Colonic mucosa (tissue), 4 donors: Measurements from ENCODE around the gene COG6. TPM values are rescaled to one million over a fixed set of nuclear protein-coding genes. Genes with fewer than 3 reads are reported as not detected.

Source experiments
- DNase-seq: peaks from one replicate; pipeline ENCODE4 v3.0.0-alpha.2; 2020
- H3K27ac ChIP-seq: fragments of 200-600 bp; one replicate; pipeline ENCODE4 v1.8.0; 2021
- H3K27me3 ChIP-seq: fragments of 200-600 bp; one replicate; pipeline ENCODE4 v1.8.0; 2021
- H3K36me3 ChIP-seq: fragments of 200-600 bp; one replicate; pipeline ENCODE4 v1.8.0; 2021
- H3K4me1 ChIP-seq: fragments of 200-600 bp; one replicate; pipeline ENCODE4 v1.8.0; 2021; ENCODE audit warnings: mild to moderate bottlenecking
- H3K4me3 ChIP-seq: fragments of 200-600 bp; one replicate; pipeline ENCODE4 v1.8.0; 2021
- H3K9ac ChIP-seq, 2 donors: one replicate each; pipeline ENCODE4 v1.7.0; 2013; ENCODE audit warnings: control low read depth in 2 of 2, low read depth in 2 of 2, low read length in 2 of 2
- H3K9me3 ChIP-seq: fragments of 200-600 bp; one replicate; pipeline ENCODE4 v1.8.0; 2021
- intact Hi-C: fragments of 100-400 bp; cut with DNase I; formaldehyde crosslinking; loops from one replicate; pipeline ENCODE4 v1.14.1; 2022
- total RNA-seq, 2 donors: library from RNA; stranded (reverse); fragmentation: NEBNext Ultra II Directional in 1 of 2; extraction: Animal tissue kit (Norgen Biotek cat#: 25700) in 1 of 2; gene quantifications; one replicate each; pipeline ENCODE4 v1.2.1, GENCODE V29; 2021
- TF ChIP-seq, protein P1 (sequence below): fragments of 200-600 bp; IDR thresholded peaks from one replicate; pipeline ENCODE4 v1.8.0; 2022; ENCODE audit warnings: antibody characterized with exemption, mild to moderate bottlenecking
- donor health status: healthy.
- donor health status: DM: no; HTN: no; CAD: no.
- donor health status: DM: no; HTN: no; CAD: no.

Gene COG6
- total RNA-seq, 2 donors from 2014 or later, result 31.9 to 37.0 TPM

- no peaks in the 10 kb centered on the region for H3K27me3 ChIP-seq
- no peaks in the 10 kb centered on the region for H3K4me1 ChIP-seq
- no peak overlapping the region for H3K27ac ChIP-seq
- no peaks in the 10 kb centered on the region for H3K36me3 ChIP-seq
- H3K9me3 ChIP-seq, result no peaks in the 10 kb centered on the region
- no peak overlapping the region for H3K4me3 ChIP-seq
- intact Hi-C loops, result no loop called here
- no peak overlapping the region for H3K9ac ChIP-seq
- TF ChIP-seq, protein P1, sequence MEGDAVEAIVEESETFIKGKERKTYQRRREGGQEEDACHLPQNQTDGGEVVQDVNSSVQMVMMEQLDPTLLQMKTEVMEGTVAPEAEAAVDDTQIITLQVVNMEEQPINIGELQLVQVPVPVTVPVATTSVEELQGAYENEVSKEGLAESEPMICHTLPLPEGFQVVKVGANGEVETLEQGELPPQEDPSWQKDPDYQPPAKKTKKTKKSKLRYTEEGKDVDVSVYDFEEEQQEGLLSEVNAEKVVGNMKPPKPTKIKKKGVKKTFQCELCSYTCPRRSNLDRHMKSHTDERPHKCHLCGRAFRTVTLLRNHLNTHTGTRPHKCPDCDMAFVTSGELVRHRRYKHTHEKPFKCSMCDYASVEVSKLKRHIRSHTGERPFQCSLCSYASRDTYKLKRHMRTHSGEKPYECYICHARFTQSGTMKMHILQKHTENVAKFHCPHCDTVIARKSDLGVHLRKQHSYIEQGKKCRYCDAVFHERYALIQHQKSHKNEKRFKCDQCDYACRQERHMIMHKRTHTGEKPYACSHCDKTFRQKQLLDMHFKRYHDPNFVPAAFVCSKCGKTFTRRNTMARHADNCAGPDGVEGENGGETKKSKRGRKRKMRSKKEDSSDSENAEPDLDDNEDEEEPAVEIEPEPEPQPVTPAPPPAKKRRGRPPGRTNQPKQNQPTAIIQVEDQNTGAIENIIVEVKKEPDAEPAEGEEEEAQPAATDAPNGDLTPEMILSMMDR, result no peak
- DNase-seq, result no peak
Measured at GRCh38 chr13:39734952-39735351, 79.5 kb downstream of the COG6 start.

- Histone ChIP-seq H3K27me3 (no peaks in the 10 kb centered on the region), H3K9me3 (no peaks in the 10 kb centered on the region), H3K36me3 (no peaks in the 10 kb centered on the region), H3K9ac (no peak overlapping the region), H3K27ac (no peak overlapping the region), H3K4me1 (no peaks in the 10 kb centered on the region), H3K4me3 (no peak overlapping the region)
- intact Hi-C loops, result no loop called here
- no peak for DNase-seq
- TF ChIP-seq, protein P1, result no peak
Measured at GRCh38 chr13:39737047-39737446, 81.6 kb downstream of the COG6 start.

DNA sequence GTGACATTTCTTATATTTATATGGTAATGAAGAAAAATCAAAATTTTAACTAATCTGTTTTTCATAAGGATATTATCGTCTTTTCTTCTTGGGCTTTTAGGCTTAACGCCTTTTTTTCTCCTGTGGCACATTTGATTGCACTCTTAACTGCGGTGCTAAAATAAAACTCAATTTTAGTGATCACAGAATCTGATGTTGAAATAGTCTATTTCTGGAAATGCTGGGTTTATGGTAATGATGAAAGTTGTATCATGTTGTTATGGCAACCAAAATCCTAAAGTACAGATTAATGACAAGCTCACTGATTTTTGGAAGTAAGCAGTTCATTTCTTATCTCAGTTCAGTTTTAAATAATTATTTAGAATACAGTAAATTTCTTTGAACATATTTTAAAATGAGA, 85.3 kb downstream of the COG6 start:
- intact Hi-C loops, result no loop called here
- no peaks in the 10 kb centered on the region for H3K4me1 ChIP-seq
- TF ChIP-seq, protein P1, result no peak
- H3K4me3 ChIP-seq, result no peak overlapping the region
- no peaks in the 10 kb centered on the region for H3K36me3 ChIP-seq
- H3K27ac ChIP-seq, result no peak overlapping the region
- H3K27me3 ChIP-seq, result no peaks in the 10 kb centered on the region
- no peak overlapping the region for H3K9ac ChIP-seq
- no peak for DNase-seq
- H3K9me3 ChIP-seq, result no peaks in the 10 kb centered on the region

DNA sequence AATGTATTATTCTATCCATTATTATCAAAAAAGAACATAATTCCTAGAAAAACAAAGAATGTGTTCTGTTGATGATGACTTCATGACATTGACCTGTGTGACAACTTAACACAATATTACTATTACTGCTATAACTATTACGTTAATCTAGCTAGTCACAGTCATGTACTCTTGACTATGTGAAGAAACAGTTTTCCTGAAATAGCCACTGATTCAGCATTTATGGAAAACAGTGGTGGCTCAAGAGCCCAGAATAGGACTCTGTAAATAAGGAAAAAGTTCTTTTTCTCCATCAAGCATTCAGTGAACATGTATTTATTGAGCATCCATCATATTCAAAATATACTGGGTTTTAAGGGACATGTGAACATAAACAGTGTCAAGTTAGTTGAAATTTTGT, 93.5 kb downstream of the COG6 start:
- Histone ChIP-seq H3K36me3 (no peaks in the 10 kb centered on the region), H3K27me3 (no peaks in the 10 kb centered on the region), H3K9me3 (no peaks in the 10 kb centered on the region), H3K9ac (no peak overlapping the region), H3K27ac (no peak overlapping the region), H3K4me3 (no peak overlapping the region), H3K4me1 (no peaks in the 10 kb centered on the region)
- TF ChIP-seq, protein P1, result no peak
- intact Hi-C loops, result no loop called here
- DNase-seq, result no peak

- Histone ChIP-seq H3K9ac (no peak overlapping the region), H3K27me3 (no peaks in the 10 kb centered on the region), H3K36me3 (no peaks in the 10 kb centered on the region), H3K9me3 (no peaks in the 10 kb centered on the region), H3K4me3 (no peak overlapping the region), H3K27ac (no peak overlapping the region), H3K4me1 (no peaks in the 10 kb centered on the region)
- intact Hi-C loops, result no loop called here
- TF ChIP-seq, protein P1, result no peak
- DNase-seq, result no peak
Measured at GRCh38 chr13:39749528-39749927, 94.1 kb downstream of the COG6 start.

DNA sequence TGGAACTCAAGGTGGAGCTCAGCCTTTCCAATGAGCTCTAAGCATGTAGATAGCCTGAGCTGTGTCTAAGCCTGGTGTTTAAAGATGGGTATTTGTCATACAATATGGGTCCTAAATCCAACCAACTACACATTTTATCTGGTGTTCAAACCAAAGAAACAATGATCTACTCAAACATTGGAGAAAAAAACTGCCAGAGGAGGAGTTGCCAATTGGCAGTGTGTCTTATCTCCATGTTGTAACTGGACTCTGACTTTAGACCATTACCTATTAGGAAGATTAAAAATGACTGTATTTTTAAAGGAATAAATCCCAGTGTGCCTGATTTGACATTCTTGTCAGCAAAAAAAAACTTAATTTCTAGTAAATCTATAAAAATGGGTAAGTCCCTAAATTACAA, 96.3 kb downstream of the COG6 start:
- no peaks in the 10 kb centered on the region for H3K36me3 ChIP-seq
- no peak for DNase-seq
- TF ChIP-seq, protein P1, result no peak

More for the DNA sequence above, 96.3 kb downstream of the COG6 start:
- Histone ChIP-seq H3K4me1 (no peaks in the 10 kb centered on the region), H3K9me3 (no peaks in the 10 kb centered on the region), H3K4me3 (no peak overlapping the region), H3K27ac (no peak overlapping the region), H3K9ac (no peak overlapping the region), H3K27me3 (no peaks in the 10 kb centered on the region)
- intact Hi-C loops, result no loop called here
